GM21786 (cell line): ENCODE measurements around the gene SPEM2.

ENCODE experiments used
- ATAC-seq: cut with Tn5 transposase; IDR thresholded peaks from one replicate; pipeline ENCODE4 v1.9.1; 2021; ENCODE audit not compliant: unreplicated experiment

The SPEM2 gene

GRCh38 chr17:7425316-7425715, at the start of gene SPEM2:
TSS of gene SPEM2 (plus strand) at chr17:7425616. CDS start at chr17:7425689, 73 bp downstream.
- ATAC-seq: no peak

GRCh38 chr17:7379134-7379533, 46.3 kb upstream of the SPEM2 start:
- ATAC-seq: no peak

- no peak for ATAC-seq
Observed at GRCh38 chr17:7380321-7380720, 45.1 kb upstream of the SPEM2 start.

GRCh38 chr17:7380855-7381683, 44.3 kb upstream of the SPEM2 start, which contains the start of gene TNK1:
TSS of gene TNK1 (plus strand) at chr17:7381089. CDS start at chr17:7382927, 1,838 bp downstream.
- no peak for ATAC-seq

- no peak for ATAC-seq
Observed at GRCh38 chr17:7382901-7383300, 42.5 kb upstream of the SPEM2 start.

GRCh38 chr17:7383371-7383741, 42.1 kb upstream of the SPEM2 start:
- ATAC-seq: no peak

GRCh38 chr17:7383742-7384488, 41.5 kb upstream of the SPEM2 start:
- ATAC-seq: no peak

- ATAC-seq: no peak
Observed at GRCh38 chr17:7384489-7385081, 40.8 kb upstream of the SPEM2 start.

- no peak for ATAC-seq
Observed at GRCh38 chr17:7388856-7389255, 36.6 kb upstream of the SPEM2 start.

- ATAC-seq: no peak
Observed at GRCh38 chr17:7389924-7390910, 35.2 kb upstream of the SPEM2 start.

GRCh38 chr17:7391307-7391706, 34.1 kb upstream of the SPEM2 start:
- ATAC-seq: no peak

- ATAC-seq: no peak
Observed at GRCh38 chr17:7392696-7393612, 32.5 kb upstream of the SPEM2 start.

GRCh38 chr17:7393613-7394451, 31.6 kb upstream of the SPEM2 start:
- peak; percentile 36 for ATAC-seq

- ATAC-seq: peak; percentile 71
Observed at GRCh38 chr17:7394452-7395191, 30.8 kb upstream of the SPEM2 start, which contains the start of gene PLSCR3. TSS of gene PLSCR3 (minus strand) at chr17:7394525. CDS start at chr17:7394110, 415 bp downstream.

GRCh38 chr17:7396147-7396546, 29.3 kb upstream of the SPEM2 start:
- no peak for ATAC-seq

GRCh38 chr17:7398612-7399011, 26.8 kb upstream of the SPEM2 start:
- ATAC-seq: no peak

- ATAC-seq: no peak
Observed at GRCh38 chr17:7403043-7403726, 22.2 kb upstream of the SPEM2 start.

- no peak for ATAC-seq
Observed at GRCh38 chr17:7403727-7403976, 21.8 kb upstream of the SPEM2 start.
